H1 (cell line): ENCODE measurements around the gene ADAMTS1. TPM values are rescaled to one million over a fixed set of nuclear protein-coding genes. Genes with fewer than 3 reads are reported as not detected.

Experiments used
- CTCF ChIA-PET: fragments of 300-600 bp; sonication (Branson Sonifier 250); formaldehyde crosslinking; loops from one replicate; lab custom pipeline; 2021; ENCODE audit not compliant: partially characterized antibody; lab: Charles Lee
- POLR2A ChIA-PET: fragments of 300-600 bp; sonication (Branson Sonifier 250); formaldehyde crosslinking; loops from one replicate; lab custom pipeline; 2021; ENCODE audit warnings: inconsistent platforms; ENCODE audit not compliant: partially characterized antibody; lab: Charles Lee
- DNase-seq, 2 experiments: peaks; one replicate each; pipeline versions ENCODE4 v3.0.0 to v3.0.0-alpha.2; 2010 to 2022; ENCODE audit warnings: low spot score in 2 of 2, low read depth in 1 of 2, mixed read lengths in 1 of 2
- FAIRE-seq: peaks from 2 replicates; lab custom pipeline; 2011; peaks lifted over from hg19 to GRCh38; lab: Jason Lieb, UNC
- H2AFZ ChIP-seq: 2 replicates; pipeline ENCODE4 v1.8.1; 2012; ENCODE audit warnings: low read length, inconsistent platforms
- H2AK5ac ChIP-seq: 2 replicates; pipeline ENCODE4 v1.6.1; 2013; ENCODE audit warnings: low read depth, low read length
- H2BK120ac ChIP-seq: replicated peaks from 2 replicates; pipeline ENCODE3; 2013; ENCODE audit warnings: low read depth, low read length, inconsistent platforms
- H2BK12ac ChIP-seq: 2 replicates; pipeline ENCODE4 v1.6.1; 2013; ENCODE audit warnings: low read depth, low read length
- H2BK15ac ChIP-seq: 2 replicates; pipeline ENCODE4 v1.6.1; 2013; ENCODE audit warnings: low read length
- H2BK20ac ChIP-seq: 2 replicates; pipeline ENCODE4 v1.6.1; 2013; ENCODE audit warnings: low read length
- H2BK5ac ChIP-seq: 2 replicates; pipeline ENCODE4 v1.6.1; 2013; ENCODE audit warnings: low read depth, low read length
- H3K14ac ChIP-seq: 2 replicates; pipeline ENCODE4 v1.6.1; 2013; ENCODE audit warnings: inconsistent platforms; ENCODE audit not compliant: insufficient read length
- H3K18ac ChIP-seq: 2 replicates; pipeline ENCODE4 v1.6.1; 2013; ENCODE audit warnings: low read length; ENCODE audit errors: extremely low read depth
- H3K23ac ChIP-seq: 2 replicates; pipeline ENCODE4 v1.6.1; 2013; ENCODE audit warnings: inconsistent platforms; ENCODE audit not compliant: insufficient read length
- H3K23me2 ChIP-seq: 2 replicates; pipeline ENCODE4 v1.6.1; 2013; ENCODE audit warnings: low read depth, low read length
- H3K27ac ChIP-seq: 2 replicates; pipeline ENCODE4 v1.6.1; 2011; ENCODE audit warnings: low read depth, low read length, inconsistent platforms
- H3K27me3 ChIP-seq, 4 experiments: replicated peaks in 1 of 4; 1 replicate in 1 of 4; 2 replicates in 3 of 4; pipeline versions ENCODE4 v1.6.1 to v1.8.1; 2011 to 2013; ENCODE audit warnings: low read length in 3 of 4, mild to moderate bottlenecking in 3 of 4, inconsistent platforms in 2 of 4, mixed read lengths in 2 of 4, moderate library complexity in 1 of 4; ENCODE audit not compliant: control insufficient read depth in 3 of 4, insufficient read depth in 3 of 4; ENCODE audit errors: extremely low read depth in 1 of 4
- H3K36me3 ChIP-seq, 4 experiments: 2 replicates each; pipeline versions ENCODE4 v1.6.1 to v1.8.1; 2011 to 2013; ENCODE audit warnings: mild to moderate bottlenecking in 4 of 4, low read length in 3 of 4, moderate library complexity in 2 of 4, control low read depth in 1 of 4, inconsistent platforms in 1 of 4; ENCODE audit not compliant: insufficient read depth in 4 of 4, control insufficient read depth in 2 of 4
- H3K4ac ChIP-seq: replicated peaks from 2 replicates; pipeline ENCODE3; 2013; ENCODE audit warnings: low read length, low read depth, mixed read lengths, inconsistent platforms; ENCODE audit not compliant: insufficient read length
- H3K4me1 ChIP-seq, 4 experiments: replicated peaks in 1 of 4; 1 replicate in 1 of 4; 2 replicates in 3 of 4; pipeline versions ENCODE4 v1.6.1 to v1.8.1; 2011 to 2013; ENCODE audit warnings: low read length in 3 of 4, inconsistent platforms in 2 of 4, mixed read lengths in 1 of 4; ENCODE audit not compliant: insufficient read depth in 4 of 4, control insufficient read depth in 3 of 4
- H3K4me2 ChIP-seq, 2 experiments: 2 replicates each; pipeline versions ENCODE4 v1.6.1 to v1.8.1; 2011 to 2013; ENCODE audit warnings: low read depth in 2 of 2, low read length in 2 of 2, control low read depth in 1 of 2, inconsistent platforms in 1 of 2, mild to moderate bottlenecking in 1 of 2; ENCODE audit not compliant: insufficient read depth in 1 of 2
- H3K4me3 ChIP-seq, 4 experiments: fragments of 200-600, 300-600 bp in 1 of 4; sonication (generic), shearing (Covaris generic), sonication (Bioruptor Twin) in 1 of 4; 2 replicates each; pipeline versions ENCODE4 v1.5.1 to v1.8.1; 2011 to 2016; ENCODE audit warnings: low read length in 4 of 4, low read depth in 3 of 4, control low read depth in 2 of 4, inconsistent platforms in 2 of 4, mild to moderate bottlenecking in 2 of 4, mixed read lengths in 1 of 4, moderate library complexity in 1 of 4; ENCODE audit not compliant: insufficient read depth in 2 of 4; ENCODE audit errors: extremely low read depth in 1 of 4
- H3K56ac ChIP-seq: replicated peaks from 2 replicates; pipeline ENCODE3; 2013; ENCODE audit warnings: low read depth, mild to moderate bottlenecking, mixed read lengths, low read length, inconsistent platforms; ENCODE audit not compliant: insufficient read length
- H3K79me1 ChIP-seq: 2 replicates; pipeline ENCODE4 v1.6.1; 2013; ENCODE audit warnings: low read depth, low read length, control low read depth
- H3K79me2 ChIP-seq, 2 experiments: 2 replicates each; pipeline versions ENCODE4 v1.6.1 to v1.8.1; 2012 to 2013; ENCODE audit warnings: low read length in 2 of 2, mild to moderate bottlenecking in 2 of 2, inconsistent platforms in 1 of 2; ENCODE audit not compliant: insufficient read depth in 2 of 2, control insufficient read depth in 1 of 2
- H3K9ac ChIP-seq, 4 experiments: replicated peaks in 1 of 4; 1 replicate in 1 of 4; 2 replicates in 3 of 4; pipeline versions ENCODE4 v1.6.1 to v1.8.1; 2011 to 2013; ENCODE audit warnings: low read depth in 3 of 4, low read length in 3 of 4, control low read depth in 2 of 4, mild to moderate bottlenecking in 2 of 4, moderate library complexity in 2 of 4, inconsistent platforms in 1 of 4; ENCODE audit errors: extremely low read depth in 1 of 4
- H3K9me3 ChIP-seq, 2 experiments: 2 replicates each; pipeline versions ENCODE4 v1.6.1 to v1.8.1; 2012 to 2013; ENCODE audit warnings: mild to moderate bottlenecking in 2 of 2, moderate library complexity in 2 of 2, control low read depth in 1 of 2, inconsistent platforms in 1 of 2, low read depth in 1 of 2, low read length in 1 of 2, mixed read lengths in 1 of 2; ENCODE audit not compliant: insufficient read depth in 2 of 2
- H4K20me1 ChIP-seq, 2 experiments: replicated peaks in 1 of 2; 2 replicates each; pipeline versions ENCODE3 to v1.8.1; 2011 to 2013; ENCODE audit warnings: inconsistent platforms in 2 of 2, low read length in 2 of 2, mild to moderate bottlenecking in 1 of 2; ENCODE audit not compliant: insufficient read depth in 2 of 2, control insufficient read depth in 1 of 2
- H4K5ac ChIP-seq: 2 replicates; pipeline ENCODE4 v1.6.1; 2013; ENCODE audit warnings: low read length, low read depth, mixed read lengths, inconsistent platforms; ENCODE audit not compliant: insufficient read length
- H4K8ac ChIP-seq: 2 replicates; pipeline ENCODE4 v1.8.0; 2013; ENCODE audit warnings: mild to moderate bottlenecking, moderate library complexity, low read length, inconsistent platforms; ENCODE audit not compliant: insufficient read depth; ENCODE audit errors: extremely low read depth
- H4K91ac ChIP-seq: replicated peaks from 2 replicates; pipeline ENCODE3; 2013; ENCODE audit warnings: low read length, mixed read lengths, inconsistent platforms; ENCODE audit not compliant: insufficient read length
- ATF3 ChIP-seq: IDR thresholded peaks from 2 replicates; pipeline ENCODE4 v1.6.1; 2011; ENCODE audit warnings: low read depth, mild to moderate bottlenecking, low read length; ENCODE audit not compliant: insufficient read depth
- BCL11A ChIP-seq, 2 experiments: IDR thresholded peaks; one replicate each; pipeline ENCODE4 v1.6.1; 2011; ENCODE audit warnings: low read depth in 2 of 2, low read length in 2 of 2, mild to moderate bottlenecking in 2 of 2
- CBX8 ChIP-seq: fragments of 300-800, 300-1000 bp; sonication (generic); IDR thresholded peaks from 2 replicates; pipeline ENCODE4 v1.7.1; 2016; ENCODE audit warnings: low read depth, low read length, borderline replicate concordance
- KDM4A ChIP-seq: IDR thresholded peaks from one replicate; pipeline ENCODE4 v1.7.1; 2012; ENCODE audit warnings: low read depth, mild to moderate bottlenecking, moderate library complexity, low read length, inconsistent platforms; ENCODE audit not compliant: severe bottlenecking
- NANOG ChIP-seq: IDR thresholded peaks from 2 replicates; pipeline ENCODE4 v1.6.1; 2011; ENCODE audit warnings: low read length, low read depth, mild to moderate bottlenecking, inconsistent platforms; ENCODE audit not compliant: insufficient read depth, poor library complexity, severe bottlenecking
- PHF8 ChIP-seq: fragments of 200-600 bp; sonication (generic); conservative IDR thresholded peaks from 2 replicates; pipeline ENCODE4 v1.7.1; 2012; ENCODE audit warnings: low read depth, mild to moderate bottlenecking, inconsistent platforms, low read length, moderate library complexity
- POLR2A ChIP-seq, 2 experiments: IDR thresholded peaks; 1 replicate in 1 of 2; 2 replicates in 1 of 2; pipeline ENCODE4 v1.6.1; 2011; ENCODE audit warnings: low read depth in 2 of 2, low read length in 2 of 2, mild to moderate bottlenecking in 2 of 2; ENCODE audit errors: control extremely low read depth in 1 of 2
- POU5F1 ChIP-seq: IDR thresholded peaks from 2 replicates; pipeline ENCODE4 v1.6.1; 2011; ENCODE audit warnings: low read depth, mild to moderate bottlenecking, low read length, moderate library complexity
- RBBP5 ChIP-seq: IDR thresholded peaks from 2 replicates; pipeline ENCODE4 v1.7.1; 2012; ENCODE audit warnings: low read depth, mild to moderate bottlenecking, inconsistent platforms, low read length, moderate library complexity, borderline replicate concordance
- SIN3A ChIP-seq, 2 experiments: IDR thresholded peaks in 1 of 2; conservative IDR thresholded peaks in 1 of 2; 2 replicates each; pipeline ENCODE4 v1.6.1; 2011 to 2012; ENCODE audit warnings: low read length in 2 of 2, improper control_type of control experiment in 1 of 2, low read depth in 1 of 2, mild to moderate bottlenecking in 1 of 2
- SUZ12 ChIP-seq: fragments of 200-600 bp; sonication (generic); IDR thresholded peaks from 2 replicates; pipeline ENCODE4 v1.6.1; 2012; ENCODE audit warnings: mild to moderate bottlenecking, inconsistent platforms, low read length, moderate library complexity, mixed read lengths
- TBP ChIP-seq: IDR thresholded peaks from 2 replicates; pipeline ENCODE4 v1.6.1; 2011; ENCODE audit warnings: low read depth, low read length, improper control_type of control experiment
- TCF12 ChIP-seq: IDR thresholded peaks from 2 replicates; pipeline ENCODE4 v1.6.1; 2011; ENCODE audit warnings: low read depth, mild to moderate bottlenecking, low read length
- WGBS, 2 experiments: shearing (Covaris generic) in 1 of 2; methylation state at CpG; one replicate each; pipeline versions ENCODE4 v1.1.6 to v1.1.7; 2013 to 2015; ENCODE audit warnings: low lambda C conversion rate in 2 of 2, mixed read lengths in 2 of 2, inconsistent platforms in 1 of 2, low coverage in 1 of 2, missing lambda C conversion rate in 1 of 2; ENCODE audit not compliant: insufficient replicate concordance in 2 of 2, insufficient coverage in 1 of 2, insufficient read length in 1 of 2; ENCODE audit errors: extremely low coverage in 1 of 2, missing lambda C conversion rate in 1 of 2; 5-methylcytosine and 5-hydroxymethylcytosine counted together
- polyA plus RNA-seq, 7 experiments: library from polyadenylated mRNA; depleted of rRNA in 3 of 7; stranded (reverse) in 5 of 7; unstranded in 2 of 7; fragments of >200 nt in 5 of 7; fragments of 200-250 nt in 2 of 7; gene quantifications; 1 replicate in 5 of 7; 2 replicates in 1 of 7; 4 replicates in 1 of 7; pipeline versions ENCODE4 v1.2.1 to v1.2.3, GENCODE V29; 2011 to 2013; ENCODE audit warnings: missing spikeins in 2 of 7, mixed read lengths in 2 of 7
- total RNA-seq: library from RNA; stranded (reverse); fragmentation: NEBNext Ultra II Directional; extraction: Animal tissue kit (Norgen Biotek cat#: 25700); gene quantifications from 2 replicates; pipeline ENCODE4 v1.2.1, GENCODE V29; 2021

The ADAMTS1 gene
- total and polyA plus RNA-seq, 2 of the 8 experiments (the other 6 are each of a cell fraction or from before 2014, with no cell fraction given), result 10.7 to 22.4 TPM

GRCh38 chr21:26837539-26837938 is 7.7 kb downstream of the ADAMTS1 start:
- no peak for FAIRE-seq
- no peak overlapping the region for H3K14ac ChIP-seq
- no peak overlapping the region for H4K5ac ChIP-seq
- no peak overlapping the region for H2BK12ac ChIP-seq
- H4K91ac ChIP-seq, result no peak overlapping the region
- H3K79me2 ChIP-seq, result peaks cover 0 to 5% of the 10 kb centered on the region in 2 experiments; a peak in 2 of 4 replicates
- H3K9ac ChIP-seq, result no peak overlapping the region
- H2BK5ac ChIP-seq, result no peak overlapping the region
- no peak overlapping the region for H3K4me3 ChIP-seq
- H3K36me3 ChIP-seq, result peaks cover 18 to 56% (median 38%) of the 10 kb centered on the region in 4 experiments
- no peak overlapping the region for H3K23ac ChIP-seq
- H3K56ac ChIP-seq, result no peak overlapping the region
- no peak overlapping the region for H3K18ac ChIP-seq
- no peak overlapping the region for H3K27ac ChIP-seq
- no peak overlapping the region for H4K8ac ChIP-seq
- no peaks in the 10 kb centered on the region for H3K23me2 ChIP-seq
- no peak overlapping the region for H2AFZ ChIP-seq
- ChIA-PET POLR2A (no interaction called here), CTCF (interaction anchor here (1.0 kb wide), 1 partner anchor 9 kb away, joined by 3 read pairs; no protein-coding TSS in a partner anchor)
- H3K4ac ChIP-seq, result no peak overlapping the region
- DNase-seq, result no peak
- no peaks in the 10 kb centered on the region for H3K9me3 ChIP-seq
- no peak overlapping the region for H3K4me2 ChIP-seq
- H2BK120ac ChIP-seq, result no peak overlapping the region
- H2AK5ac ChIP-seq, result no peak overlapping the region
- H3K27me3 ChIP-seq, result no peaks in the 10 kb centered on the region
- peaks cover 2% of the 10 kb centered on the region; the same call in 1 of the 2 replicates for H3K79me1 ChIP-seq
- peaks cover 0 to 4% (median 2%) of the 10 kb centered on the region in 4 experiments; a peak in 2 of 7 replicates for H3K4me1 ChIP-seq
- no peaks in the 10 kb centered on the region for H4K20me1 ChIP-seq
- no peak overlapping the region for H2BK20ac ChIP-seq
- H2BK15ac ChIP-seq, result no peak overlapping the region
- WGBS, 2 experiments, result 95% methylated on average over 3 of the region's 3 CpGs; no CpG with 5 or more reads in 1 of the 2 experiments
- TF ChIP-seq RBBP5 (no peak), KDM4A (no peak), PHF8 (no peak), TBP (no peak), CBX8 (no peak), POU5F1 (no peak), NANOG (no peak), POLR2A (IDR thresholded peaks at IDR 0.05; ENCODE audit: control extremely low read depth in 1 of 2, low read depth in 2 of 2, low read length in 2 of 2) (no peak), SUZ12 (no peak), TCF12 (no peak), SIN3A (conservative IDR thresholded peaks at IDR 0.05 in 1 of 2, IDR thresholded peaks at IDR 0.05 in 1 of 2; ENCODE audit: low read depth in 1 of 2, low read length in 2 of 2) (no peak), ATF3 (no peak), BCL11A (IDR thresholded peaks at IDR 0.05; ENCODE audit: low read depth in 2 of 2, low read length in 2 of 2) (no peak)
